ENCODE measurements around the gene GSK3B.
A peak's percentile ranks its signal among the peaks of the same experiment; 100 is the strongest.

Gene GSK3B

GRCh38 chr3:120049881-120050539 lies 44.2 kb downstream of the GSK3B start:
- H3K4me3 ChIP-seq (ENCODE audit: low read depth, low read length), result no peak overlapping the region

GRCh38 chr3:120049072-120049471 lies 45.2 kb downstream of the GSK3B start:
- no peak for DNase-seq (ENCODE audit: low read depth)
- TF ChIP-seq, protein P1, sequence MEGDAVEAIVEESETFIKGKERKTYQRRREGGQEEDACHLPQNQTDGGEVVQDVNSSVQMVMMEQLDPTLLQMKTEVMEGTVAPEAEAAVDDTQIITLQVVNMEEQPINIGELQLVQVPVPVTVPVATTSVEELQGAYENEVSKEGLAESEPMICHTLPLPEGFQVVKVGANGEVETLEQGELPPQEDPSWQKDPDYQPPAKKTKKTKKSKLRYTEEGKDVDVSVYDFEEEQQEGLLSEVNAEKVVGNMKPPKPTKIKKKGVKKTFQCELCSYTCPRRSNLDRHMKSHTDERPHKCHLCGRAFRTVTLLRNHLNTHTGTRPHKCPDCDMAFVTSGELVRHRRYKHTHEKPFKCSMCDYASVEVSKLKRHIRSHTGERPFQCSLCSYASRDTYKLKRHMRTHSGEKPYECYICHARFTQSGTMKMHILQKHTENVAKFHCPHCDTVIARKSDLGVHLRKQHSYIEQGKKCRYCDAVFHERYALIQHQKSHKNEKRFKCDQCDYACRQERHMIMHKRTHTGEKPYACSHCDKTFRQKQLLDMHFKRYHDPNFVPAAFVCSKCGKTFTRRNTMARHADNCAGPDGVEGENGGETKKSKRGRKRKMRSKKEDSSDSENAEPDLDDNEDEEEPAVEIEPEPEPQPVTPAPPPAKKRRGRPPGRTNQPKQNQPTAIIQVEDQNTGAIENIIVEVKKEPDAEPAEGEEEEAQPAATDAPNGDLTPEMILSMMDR (IDR thresholded peaks at IDR 0.05; ENCODE audit: low read depth, low read length, missing control alignments), result no peak
- no peak overlapping the region for H3K4me3 ChIP-seq (ENCODE audit: low read depth, low read length)

More at GRCh38 chr3:120049881-120050539, 44.2 kb downstream of the GSK3B start:
- no peak for DNase-seq (ENCODE audit: low read depth)
- TF ChIP-seq, protein P1 (IDR thresholded peaks at IDR 0.05; ENCODE audit: low read depth, low read length, missing control alignments), result no peak

DNA sequence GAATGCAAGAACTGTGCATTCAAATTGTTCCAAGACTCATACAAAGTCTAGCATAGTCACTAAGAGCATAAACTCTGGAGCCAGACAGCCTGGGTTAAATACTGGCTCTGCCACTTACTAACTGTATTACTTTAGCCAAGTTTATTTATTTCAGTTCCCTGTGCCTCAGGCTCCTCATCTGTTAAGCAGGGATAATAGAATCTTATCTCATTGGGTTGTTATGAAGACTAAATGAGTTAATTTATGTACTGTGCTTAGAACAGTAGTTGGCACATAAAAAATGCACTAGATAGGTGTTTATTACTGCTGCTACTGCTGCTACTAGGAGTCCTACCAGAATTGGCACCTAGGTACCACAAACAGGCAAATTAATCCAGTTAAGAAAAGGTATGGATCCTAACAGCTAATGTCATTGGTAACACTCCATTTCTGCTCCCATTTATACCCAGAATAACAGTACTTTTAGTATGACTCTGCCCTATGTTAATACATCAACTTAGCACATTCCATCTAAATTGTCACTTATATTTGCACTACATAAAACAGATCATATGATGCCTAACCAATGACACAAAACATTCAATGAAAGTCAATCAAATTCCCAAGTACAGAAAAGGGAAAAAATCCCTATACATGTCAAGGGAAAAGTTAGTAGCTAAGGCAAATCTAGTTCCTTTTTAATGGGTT lies 45.7 kb downstream of the GSK3B start:
- no peak overlapping the region for H3K4me3 ChIP-seq (ENCODE audit: low read depth, low read length)
- TF ChIP-seq, protein P1 (IDR thresholded peaks at IDR 0.05; ENCODE audit: low read depth, low read length, missing control alignments), result no peak
- DNase-seq (ENCODE audit: low read depth), result no peak

GRCh38 chr3:120047686-120048085 lies 46.6 kb downstream of the GSK3B start:
- TF ChIP-seq, protein P1 (IDR thresholded peaks at IDR 0.05; ENCODE audit: low read depth, low read length, missing control alignments), result no peak
- DNase-seq (ENCODE audit: low read depth), result no peak
- no peak overlapping the region for H3K4me3 ChIP-seq (ENCODE audit: low read depth, low read length)

GRCh38 chr3:120040813-120041377 lies 53.4 kb downstream of the GSK3B start:
- no peak for DNase-seq (ENCODE audit: low read depth)
- TF ChIP-seq, protein P1 (IDR thresholded peaks at IDR 0.05; ENCODE audit: low read depth, low read length, missing control alignments), result no peak
- H3K4me3 ChIP-seq (ENCODE audit: low read depth, low read length), result no peak overlapping the region

GRCh38 chr3:120039642-120040610 lies 54.3 kb downstream of the GSK3B start:
- H3K4me3 ChIP-seq (ENCODE audit: low read depth, low read length), result no peak overlapping the region
- TF ChIP-seq, protein P1 (IDR thresholded peaks at IDR 0.05; ENCODE audit: low read depth, low read length, missing control alignments), result peak; percentile 12
- no peak for DNase-seq (ENCODE audit: low read depth)
